ENCODE measurements around the gene ILKAP.

ILKAP gene

DNA sequence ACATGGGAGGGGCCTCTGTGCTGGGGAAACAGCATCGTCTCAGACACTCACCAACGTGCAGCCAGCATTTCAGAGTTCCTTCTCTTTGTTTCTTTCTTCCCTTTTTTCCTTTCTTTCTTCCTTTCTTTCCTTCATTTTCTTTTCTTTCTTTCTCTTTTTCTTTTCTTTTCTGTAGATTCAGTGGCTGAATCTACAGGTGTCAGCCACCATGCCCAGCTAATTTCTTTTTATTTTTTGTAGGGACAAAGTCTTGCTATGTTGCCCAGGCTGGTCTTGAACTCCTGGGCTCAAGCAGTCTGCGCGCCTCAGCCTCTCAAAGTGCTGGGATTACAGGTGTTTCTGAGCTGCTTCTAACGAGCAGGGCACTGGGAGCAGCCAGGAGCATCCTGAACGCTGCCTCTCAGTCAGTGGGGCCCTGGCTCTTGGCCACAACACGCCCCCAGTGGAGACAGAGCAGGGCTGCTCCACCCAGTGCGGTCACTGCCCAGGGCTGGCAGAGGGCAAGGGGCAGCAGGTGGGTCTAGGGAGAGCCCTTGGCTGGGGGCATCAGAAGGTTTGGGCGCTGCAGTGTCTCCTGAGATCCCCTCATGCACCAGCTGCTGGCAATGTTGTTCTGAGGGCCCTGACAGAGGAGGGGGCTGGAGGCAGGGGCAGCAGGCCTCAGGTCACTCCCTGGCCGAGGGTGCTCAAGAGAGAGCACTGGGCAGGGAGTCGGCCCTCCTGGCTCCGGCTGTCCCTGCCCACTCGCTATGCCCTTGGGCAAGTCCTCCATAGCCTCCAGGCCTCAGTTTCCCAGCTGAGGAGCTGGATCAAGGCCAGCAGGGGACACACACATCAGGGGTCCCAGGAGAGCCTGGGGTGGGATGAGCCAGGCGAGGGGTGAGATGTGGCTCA lies 69.7 kb downstream of the ILKAP start:
- no peak for DNase-seq

DNA sequence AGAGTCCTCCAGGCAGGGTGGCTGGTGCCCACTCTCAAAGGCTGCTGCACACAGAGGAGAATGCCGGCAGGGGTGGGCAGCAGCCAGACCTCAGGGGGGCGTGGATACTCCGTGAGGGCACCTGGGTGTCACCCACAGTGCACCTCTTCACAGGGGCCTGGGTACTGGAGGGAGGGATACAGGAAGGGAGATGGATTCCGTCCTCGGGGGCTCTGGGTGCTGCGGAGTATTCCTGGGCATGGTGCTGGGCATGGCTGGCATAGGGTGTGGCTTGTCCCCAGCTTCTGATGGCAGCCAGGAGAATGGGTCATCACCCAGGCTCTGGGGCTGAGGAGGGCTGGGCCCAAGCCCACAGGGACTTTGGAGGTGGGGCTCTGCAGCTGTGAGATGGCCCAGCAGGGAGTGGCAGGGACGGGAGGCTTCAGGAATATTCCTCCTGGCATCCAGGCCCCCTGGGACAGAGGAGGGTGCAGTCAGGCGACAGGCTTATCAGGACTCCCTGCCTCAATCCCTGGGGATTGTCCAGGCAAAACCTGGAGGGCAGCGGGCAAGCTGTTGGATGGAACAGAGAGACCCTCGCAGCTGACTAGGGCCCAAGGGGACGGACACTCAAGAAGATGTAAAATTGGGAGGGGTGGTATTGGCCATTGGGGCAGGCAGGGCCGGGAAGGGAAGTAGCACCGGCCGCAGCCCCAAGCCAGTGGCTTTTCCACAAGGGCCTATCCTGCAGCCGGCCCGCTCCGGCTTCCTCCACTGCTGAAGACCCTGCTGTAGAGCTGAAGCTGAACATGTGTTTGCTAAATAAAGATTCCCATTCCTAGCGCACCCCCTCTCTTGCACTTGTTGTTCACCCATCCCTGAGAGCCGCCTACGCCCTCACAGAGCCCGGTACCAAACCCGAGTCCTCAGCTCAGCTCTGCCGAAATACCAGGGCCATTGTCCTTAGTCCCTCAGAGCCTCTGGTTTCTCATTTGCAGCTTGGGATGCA lies 70.7 kb downstream of the ILKAP start:
- DNase-seq = no peak

- DNase-seq = no peak
Observed at GRCh38 chr2:238131761-238132462, 71.6 kb downstream of the ILKAP start.

GRCh38 chr2:238130696-238131628 lies 72.5 kb downstream of the ILKAP start:
- DNase-seq = no peak

GRCh38 chr2:238130111-238130695 lies 73.3 kb downstream of the ILKAP start:
- DNase-seq = no peak

DNA sequence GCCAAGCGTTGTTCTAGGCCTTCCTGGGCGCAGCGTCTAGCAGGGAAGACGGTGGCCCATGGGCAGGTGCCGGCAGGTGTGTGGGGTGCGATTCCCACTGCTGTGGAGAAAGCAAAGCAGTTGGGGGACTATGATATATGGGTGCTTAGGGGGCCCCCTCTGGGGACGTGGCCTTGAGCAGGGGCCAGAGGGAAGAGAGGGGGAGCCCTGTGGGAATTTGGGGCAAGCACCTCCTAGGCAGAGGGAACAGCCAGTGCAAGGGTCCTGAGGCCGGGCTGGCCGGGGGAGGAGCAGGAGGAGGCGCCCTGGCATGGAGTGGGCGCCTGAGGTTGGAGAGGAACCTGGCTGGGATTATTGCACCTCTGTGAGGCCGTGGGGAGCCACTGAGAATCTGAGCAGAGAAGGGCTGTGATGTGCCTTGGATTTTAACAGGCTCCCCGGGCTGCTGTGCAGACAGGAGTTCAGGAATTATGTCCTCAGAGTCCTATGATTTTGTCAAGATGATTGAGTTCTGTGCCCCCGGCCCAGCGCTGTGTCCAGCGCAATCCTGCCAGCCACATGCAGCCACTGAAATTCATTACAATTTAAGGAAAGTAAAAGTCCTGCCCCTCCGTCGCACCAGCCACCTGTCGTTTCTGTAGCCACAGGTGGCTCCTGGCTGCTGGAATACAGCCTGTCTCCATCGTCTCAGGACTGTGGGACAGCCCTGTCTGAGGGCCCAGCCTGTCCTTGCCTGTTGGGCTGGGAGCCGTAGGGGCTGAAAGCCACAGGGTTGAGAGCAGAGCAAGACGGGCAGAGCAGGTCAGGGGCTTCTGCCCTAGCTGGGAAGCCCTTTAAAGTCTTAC lies 74.1 kb downstream of the ILKAP start:
- no peak for DNase-seq

GRCh38 chr2:238128534-238129001 lies 74.9 kb downstream of the ILKAP start:
- DNase-seq = no peak

DNA sequence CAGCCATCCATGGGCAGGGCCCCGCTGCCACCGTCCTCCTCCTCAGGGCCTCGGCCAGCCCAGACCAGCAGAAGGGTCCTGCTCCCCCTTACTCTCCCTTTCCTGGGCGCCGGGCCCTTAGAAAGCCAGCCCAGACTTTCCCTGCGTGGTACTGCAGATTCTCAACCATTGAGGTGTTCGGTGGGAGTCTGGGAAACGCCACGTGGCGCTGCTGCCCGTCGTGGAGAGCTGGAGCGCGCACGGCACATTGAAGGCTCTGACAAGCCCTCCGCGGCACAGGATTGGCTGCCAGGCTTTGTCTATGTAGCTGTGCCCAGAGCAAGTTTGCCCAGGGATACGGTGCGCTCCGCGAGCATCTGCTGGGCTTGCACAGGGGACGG lies 75.4 kb downstream of the ILKAP start:
- DNase-seq = no peak

DNA sequence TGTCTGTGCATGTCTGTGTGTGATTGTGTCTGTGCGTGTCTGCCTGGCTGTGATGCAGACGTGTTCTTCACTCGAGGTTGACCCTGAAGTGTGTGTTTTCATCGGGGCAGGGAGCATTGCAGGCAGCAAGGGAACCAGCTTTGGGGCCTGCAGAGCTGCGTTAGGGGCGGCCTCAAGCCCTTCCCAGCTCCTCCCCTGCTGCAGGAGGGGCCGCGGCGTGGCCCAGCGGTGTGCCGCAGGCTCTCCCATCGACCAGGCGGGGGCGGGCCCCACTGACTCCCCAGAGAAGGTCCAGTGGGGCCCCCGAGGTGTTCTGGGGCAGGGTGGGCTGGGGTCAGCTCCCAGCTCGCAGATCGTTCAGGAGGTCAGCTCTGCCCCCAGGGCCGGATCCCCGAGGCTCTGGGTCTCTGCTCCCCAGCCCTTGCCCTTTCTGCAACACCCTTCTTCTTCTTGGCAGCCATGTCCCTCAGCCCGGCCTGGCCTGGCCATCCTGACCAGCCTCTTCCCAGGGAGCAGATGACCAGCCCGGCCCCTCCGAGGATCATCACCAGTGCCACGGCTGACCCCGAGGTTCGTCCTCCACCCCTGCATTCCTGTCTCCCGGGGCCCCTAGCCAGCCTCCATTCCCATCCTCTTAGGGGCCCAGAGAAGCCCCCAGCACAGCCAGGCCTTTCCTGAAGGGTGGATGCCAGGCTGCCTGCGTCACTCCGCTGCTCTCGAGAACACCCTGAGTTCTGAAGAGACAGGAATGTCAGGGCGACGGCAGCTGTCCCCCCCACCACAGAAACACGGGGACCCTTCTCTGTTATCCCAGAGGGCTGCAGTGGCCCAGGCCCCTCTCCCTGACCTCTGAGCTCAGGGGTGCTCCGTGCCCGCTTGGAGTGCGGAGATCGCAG lies 76.1 kb downstream of the ILKAP start:
- peak; percentile 33 for DNase-seq

DNA sequence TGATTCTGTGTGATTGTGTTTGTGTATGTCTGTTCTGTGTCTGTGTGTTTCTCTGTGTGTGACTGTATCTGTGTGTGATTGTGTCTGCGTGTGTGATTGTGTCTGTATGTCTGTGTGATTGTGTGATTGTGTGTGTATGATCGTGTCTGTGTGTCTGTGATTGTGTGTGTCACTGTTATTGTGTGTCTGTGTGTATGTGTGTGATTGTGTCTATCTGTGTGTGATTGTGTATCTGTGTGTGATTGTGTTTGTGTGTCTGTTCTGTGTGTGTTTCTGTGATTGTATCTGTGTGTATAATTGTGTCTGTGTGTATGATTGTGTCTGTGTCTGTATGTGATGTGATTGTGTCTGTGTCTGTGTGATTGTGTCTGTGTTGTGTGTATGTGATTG lies 76.7 kb downstream of the ILKAP start:
- DNase-seq = no peak

GRCh38 chr2:238126338-238126737 lies 77.2 kb downstream of the ILKAP start:
- no peak for DNase-seq

DNA sequence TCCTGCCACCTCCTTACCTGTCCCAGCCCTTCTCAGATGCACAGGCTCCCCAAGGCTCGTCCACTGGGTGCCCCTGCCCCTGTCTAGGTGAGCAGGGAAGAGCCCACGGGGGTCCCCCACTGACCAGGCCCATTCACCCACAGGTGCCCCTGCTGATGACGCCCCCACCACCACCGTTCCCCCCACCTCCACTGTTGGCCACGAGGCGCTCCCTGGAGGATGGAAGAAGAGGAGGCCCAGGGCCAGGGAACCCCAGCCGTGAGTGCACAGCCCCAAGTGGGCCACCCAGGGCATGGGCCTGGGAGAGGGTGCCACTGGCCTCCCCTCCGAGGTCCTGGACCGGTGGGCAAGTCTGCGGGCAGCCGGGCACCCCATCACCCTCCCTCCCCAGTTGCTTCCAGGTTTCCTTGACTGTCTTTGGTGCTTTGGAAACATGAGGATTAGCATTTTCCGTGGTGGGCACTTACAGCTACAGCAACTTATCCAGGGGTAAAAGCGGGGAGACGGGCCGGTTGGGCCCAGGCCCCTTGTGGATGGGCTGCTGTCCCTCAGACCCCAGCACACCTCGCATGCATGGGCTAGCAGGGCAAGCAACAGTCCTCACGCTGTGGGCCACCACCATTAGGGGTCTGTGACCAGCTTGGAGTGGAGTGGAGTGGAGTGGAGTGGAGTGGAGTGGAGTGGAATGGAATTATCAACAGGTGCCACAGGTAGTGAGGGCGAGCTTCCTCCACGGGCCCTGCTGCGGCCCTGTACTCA lies 78.2 kb downstream of the ILKAP start:
- DNase-seq = no peak

DNA sequence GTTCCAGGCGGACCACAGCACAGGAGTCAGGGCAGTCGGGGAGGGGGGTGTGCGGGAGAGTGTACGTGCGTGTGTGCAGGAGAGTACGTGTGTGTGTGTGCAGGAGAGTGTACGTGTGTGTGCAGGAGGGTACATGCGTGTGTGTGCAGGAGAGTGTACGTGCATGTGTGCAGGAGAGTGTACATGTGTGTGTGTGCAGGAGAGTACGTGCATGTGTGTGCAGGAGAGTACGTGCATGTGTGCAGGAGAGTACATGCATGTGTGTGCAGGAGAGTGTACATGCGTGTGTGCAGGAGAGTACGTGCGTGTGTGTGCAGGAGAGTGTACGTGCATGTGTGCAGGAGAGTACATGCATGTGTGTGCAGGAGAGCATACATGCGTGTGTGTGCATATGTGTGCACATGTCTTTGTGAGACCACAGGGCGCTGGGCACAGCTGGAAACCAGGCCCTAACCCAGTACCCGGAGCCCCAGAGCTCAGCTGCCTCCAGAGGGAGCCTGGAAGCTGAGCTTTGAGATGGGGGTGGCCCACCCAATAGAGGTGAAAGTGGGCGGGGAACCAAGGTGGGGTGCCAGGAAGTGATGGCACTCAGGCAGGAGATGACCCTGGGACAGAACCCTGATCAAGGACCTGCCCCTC lies 78.9 kb downstream of the ILKAP start:
- DNase-seq = no peak

- no peak for DNase-seq
Observed at GRCh38 chr2:238123991-238124470, 79.5 kb downstream of the ILKAP start.

GRCh38 chr2:238123218-238123971 lies 80.1 kb downstream of the ILKAP start:
- DNase-seq = no peak

GRCh38 chr2:238122287-238123217 lies 80.9 kb downstream of the ILKAP start:
- DNase-seq = no peak

Measured in NCI-H226 (cell line).